ENCODE measurements around the gene TJP1. TPM values are rescaled to one million over a fixed set of nuclear protein-coding genes. Genes with fewer than 3 reads are reported as not detected.
A peak's percentile ranks its signal among the peaks of the same experiment; 100 is the strongest.

Gene TJP1
- total and polyA plus RNA-seq, 2 experiments from 2014 or later, result 39.2 to 51.2 TPM

GRCh38 chr15:29866337-29866736, 44.1 kb upstream of the TJP1 start:
- Histone ChIP-seq H3K4me1 (ENCODE audit: insufficient read depth) (peaks cover under 1% of the 10 kb centered on the region; the same call in 1 of the 2 replicates), H3K4me2 (ENCODE audit: unreplicated experiment) (no peak overlapping the region), H3K9me3 (ENCODE audit: low read depth) (no peaks in the 10 kb centered on the region), H3K79me2 (ENCODE audit: insufficient read depth) (no peaks in the 10 kb centered on the region), H3K36me3 (ENCODE audit: low read depth) (no peaks in the 10 kb centered on the region), H3K9ac (no peak overlapping the region), H3F3A (ENCODE audit: insufficient read depth) (peaks cover 7% of the 10 kb centered on the region), H3K27ac (no peak overlapping the region), H3K9me2 (ENCODE audit: insufficient read depth) (no peaks in the 10 kb centered on the region), H3K27me3 (replicated peaks; ENCODE audit: insufficient read depth) (no peaks in the 10 kb centered on the region), H4K20me1 (ENCODE audit: insufficient read depth) (no peaks in the 10 kb centered on the region), H3K4me3 (no peak overlapping the region), H2AFZ (no peak overlapping the region)
- in situ Hi-C loops (cut with MboI), result no loop called here
- TF ChIP-seq EZH2 (IDR thresholded peaks at IDR 0.05; ENCODE audit: insufficient read depth, poor library complexity, severe bottlenecking) (no peak), EZH2phosphoT487 (IDR thresholded peaks at IDR 0.05; ENCODE audit: insufficient read depth, low read depth) (no peak)
- WGBS, 2 experiments (ENCODE audit: low coverage in 1 of 2, low lambda C conversion rate in 2 of 2, missing lambda C conversion rate in 2 of 2), result 70 to 71% methylated on average over 1 of the region's 1 CpG
- no peak for DNase-seq

GRCh38 chr15:29864501-29864900, 42.2 kb upstream of the TJP1 start:
- Histone ChIP-seq H3K9ac (no peak overlapping the region), H3K36me3 (ENCODE audit: low read depth) (no peaks in the 10 kb centered on the region), H2AFZ (no peak overlapping the region), H4K20me1 (ENCODE audit: insufficient read depth) (no peaks in the 10 kb centered on the region), H3K27ac (no peak overlapping the region), H3K9me3 (ENCODE audit: low read depth) (no peaks in the 10 kb centered on the region), H3F3A (ENCODE audit: insufficient read depth) (peaks cover 24% of the 10 kb centered on the region), H3K79me2 (ENCODE audit: insufficient read depth) (no peaks in the 10 kb centered on the region), H3K4me1 (ENCODE audit: insufficient read depth) (peaks cover 17% of the 10 kb centered on the region), H3K9me2 (ENCODE audit: insufficient read depth) (no peaks in the 10 kb centered on the region), H3K4me2 (ENCODE audit: unreplicated experiment) (no peak overlapping the region), H3K27me3 (replicated peaks; ENCODE audit: insufficient read depth) (no peaks in the 10 kb centered on the region), H3K4me3 (no peak overlapping the region)
- 78 to 85% methylated on average over 4 of the region's 4 CpGs for WGBS, 2 experiments (ENCODE audit: low coverage in 1 of 2, low lambda C conversion rate in 2 of 2, missing lambda C conversion rate in 2 of 2)
- DNase-seq, result no peak
- in situ Hi-C loops (cut with MboI), result no loop called here
- TF ChIP-seq EZH2phosphoT487 (IDR thresholded peaks at IDR 0.05; ENCODE audit: insufficient read depth, low read depth) (no peak), EZH2 (IDR thresholded peaks at IDR 0.05; ENCODE audit: insufficient read depth, poor library complexity, severe bottlenecking) (no peak)

- Histone ChIP-seq H3K9me2 (ENCODE audit: insufficient read depth) (no peaks in the 10 kb centered on the region), H3K9ac (no peak overlapping the region), H3K4me1 (ENCODE audit: insufficient read depth) (peaks cover 26% of the 10 kb centered on the region), H3K79me2 (ENCODE audit: insufficient read depth) (no peaks in the 10 kb centered on the region), H3K27ac (no peak overlapping the region), H2AFZ (no peak overlapping the region), H4K20me1 (ENCODE audit: insufficient read depth) (no peaks in the 10 kb centered on the region), H3K27me3 (replicated peaks; ENCODE audit: insufficient read depth) (no peaks in the 10 kb centered on the region), H3K36me3 (ENCODE audit: low read depth) (no peaks in the 10 kb centered on the region), H3K4me3 (no peak overlapping the region), H3F3A (ENCODE audit: insufficient read depth) (peaks cover 34% of the 10 kb centered on the region), H3K9me3 (ENCODE audit: low read depth) (no peaks in the 10 kb centered on the region), H3K4me2 (ENCODE audit: unreplicated experiment) (no peak overlapping the region)
- WGBS, 2 experiments (ENCODE audit: low coverage in 1 of 2, low lambda C conversion rate in 2 of 2, missing lambda C conversion rate in 2 of 2), result 84 to 87% methylated on average over 4 of the region's 4 CpGs
- TF ChIP-seq EZH2 (IDR thresholded peaks at IDR 0.05; ENCODE audit: insufficient read depth, poor library complexity, severe bottlenecking), result no peak
- TF ChIP-seq EZH2phosphoT487 (IDR thresholded peaks at IDR 0.05; ENCODE audit: insufficient read depth, low read depth), result no peak
- in situ Hi-C loops (cut with MboI), result no loop called here
- DNase-seq, result no peak
Observed at GRCh38 chr15:29863438-29863837, 41.2 kb upstream of the TJP1 start.

GRCh38 chr15:29862271-29862670, 40.0 kb upstream of the TJP1 start:
- no peaks in the 10 kb centered on the region for H3K36me3 ChIP-seq (ENCODE audit: low read depth)
- H3K9me2 ChIP-seq (ENCODE audit: insufficient read depth), result no peaks in the 10 kb centered on the region
- no peak overlapping the region for H3K4me2 ChIP-seq (ENCODE audit: unreplicated experiment)
- H3K4me3 ChIP-seq, result no peak overlapping the region
- WGBS, 2 experiments (ENCODE audit: low coverage in 1 of 2, low lambda C conversion rate in 2 of 2, missing lambda C conversion rate in 2 of 2), result 74 to 80% methylated on average over 2 of the region's 2 CpGs
- H3K9ac ChIP-seq, result no peak overlapping the region
- H3K9me3 ChIP-seq (ENCODE audit: low read depth), result no peaks in the 10 kb centered on the region
- H3K27me3 ChIP-seq (replicated peaks; ENCODE audit: insufficient read depth), result no peaks in the 10 kb centered on the region
- H3K27ac ChIP-seq, result no peak overlapping the region
- H3K4me1 ChIP-seq (ENCODE audit: insufficient read depth), result peaks cover 26% of the 10 kb centered on the region
- no peak for DNase-seq
- no peak overlapping the region for H2AFZ ChIP-seq
- in situ Hi-C loops (cut with MboI), result no loop called here
- no peaks in the 10 kb centered on the region for H4K20me1 ChIP-seq (ENCODE audit: insufficient read depth)
- H3K79me2 ChIP-seq (ENCODE audit: insufficient read depth), result no peaks in the 10 kb centered on the region
- TF ChIP-seq EZH2 (IDR thresholded peaks at IDR 0.05; ENCODE audit: insufficient read depth, poor library complexity, severe bottlenecking), result no peak
- TF ChIP-seq EZH2phosphoT487 (IDR thresholded peaks at IDR 0.05; ENCODE audit: insufficient read depth, low read depth), result no peak
- H3F3A ChIP-seq (ENCODE audit: insufficient read depth), result peaks cover 34% of the 10 kb centered on the region

GRCh38 chr15:29860872-29861271, 38.6 kb upstream of the TJP1 start:
- Histone ChIP-seq H3K4me2 (ENCODE audit: unreplicated experiment) (peak overlapping the region; percentile 57), H3K9ac (peak overlapping the region; percentile 52; the same call in 1 of the 2 replicates), H3K9me3 (ENCODE audit: low read depth) (no peaks in the 10 kb centered on the region), H3K4me3 (peak overlapping the region; percentile 55), H4K20me1 (ENCODE audit: insufficient read depth) (no peaks in the 10 kb centered on the region), H3K27me3 (replicated peaks; ENCODE audit: insufficient read depth) (no peaks in the 10 kb centered on the region), H3K36me3 (ENCODE audit: low read depth) (no peaks in the 10 kb centered on the region), H3K79me2 (ENCODE audit: insufficient read depth) (no peaks in the 10 kb centered on the region), H3K9me2 (ENCODE audit: insufficient read depth) (no peaks in the 10 kb centered on the region), H3K4me1 (ENCODE audit: insufficient read depth) (peaks cover 26% of the 10 kb centered on the region), H3F3A (ENCODE audit: insufficient read depth) (peaks cover 34% of the 10 kb centered on the region), H2AFZ (no peak overlapping the region), H3K27ac (peak overlapping the region; percentile 89)
- in situ Hi-C loops (cut with MboI), result no loop called here
- no peak for TF ChIP-seq EZH2phosphoT487 (IDR thresholded peaks at IDR 0.05; ENCODE audit: insufficient read depth, low read depth)
- TF ChIP-seq EZH2 (IDR thresholded peaks at IDR 0.05; ENCODE audit: insufficient read depth, poor library complexity, severe bottlenecking), result no peak
- peak; percentile 40 for DNase-seq
- 44 to 46% methylated on average over 2 of the region's 2 CpGs for WGBS, 2 experiments (ENCODE audit: low coverage in 1 of 2, low lambda C conversion rate in 2 of 2, missing lambda C conversion rate in 2 of 2)

Measured in GM23248 (cell line).